Endothelial cell of umbilical vein (primary cell): ENCODE data around the gene FMNL1. TPM values are rescaled to one million over a fixed set of nuclear protein-coding genes. Genes with fewer than 3 reads are reported as not detected.

Source experiments
- BruUV-seq: library from RNA; stranded (reverse); fragments of 400-500 nt; replicated peaks from 2 replicates; lab custom pipeline; 2021; lab: Mats Ljungman, UMichigan
- CTCF ChIA-PET: fragments of 300-600, 350-600 bp; sonication (Branson Sonifier 250); formaldehyde crosslinking; loops from one replicate; lab custom pipeline; 2021; ENCODE audit warnings: antibody characterized with exemption, inconsistent platforms; lab: Charles Lee
- POLR2A ChIA-PET: fragments of 300-600, 350-600 bp; sonication (Branson Sonifier 250); formaldehyde crosslinking; loops from one replicate; lab custom pipeline; 2021; ENCODE audit warnings: antibody characterized with exemption, inconsistent platforms; lab: Charles Lee
- DNase-seq: peaks from one replicate; pipeline ENCODE4 v3.0.0-alpha.2; 2011; ENCODE audit warnings: low read depth, low spot score
- FAIRE-seq: peaks from 2 replicates; lab custom pipeline; 2011; peaks lifted over from hg19 to GRCh38; lab: Jason Lieb, UNC
- H2AFZ ChIP-seq: 2 replicates; pipeline ENCODE4 v1.6.0; 2012; ENCODE audit warnings: low read depth, low read length, control low read depth, inconsistent platforms
- H3K27ac ChIP-seq: 2 replicates; pipeline ENCODE4 v1.5.1; 2011; ENCODE audit warnings: low read depth, mild to moderate bottlenecking, control low read depth, low read length, moderate library complexity; ENCODE audit not compliant: insufficient read depth
- H3K27me3 ChIP-seq, 2 experiments: 2 replicates each; pipeline versions ENCODE4 v1.6.0 to v1.6.1; 2011; ENCODE audit warnings: low read length in 2 of 2, mixed read lengths in 1 of 2; ENCODE audit not compliant: control insufficient read depth in 2 of 2, insufficient read depth in 2 of 2
- H3K36me3 ChIP-seq, 2 experiments: 2 replicates in 1 of 2; 3 replicates in 1 of 2; pipeline ENCODE4 v1.5.1; 2011; ENCODE audit warnings: low read length in 2 of 2, mild to moderate bottlenecking in 1 of 2, moderate library complexity in 1 of 2; ENCODE audit not compliant: control insufficient read depth in 2 of 2, insufficient read depth in 2 of 2; ENCODE audit errors: extremely low read depth in 1 of 2
- H3K4me1 ChIP-seq: 3 replicates; pipeline ENCODE4 v1.5.1; 2011; ENCODE audit warnings: mild to moderate bottlenecking, low read length; ENCODE audit not compliant: control insufficient read depth, insufficient read depth; ENCODE audit errors: extremely low read depth
- H3K4me2 ChIP-seq: 2 replicates; pipeline ENCODE4 v1.6.1; 2011; ENCODE audit warnings: low read length, control low read depth, mixed read lengths; ENCODE audit not compliant: insufficient read depth
- H3K4me3 ChIP-seq, 3 experiments: fragments of 200-600 bp in 1 of 3; sonication (generic), shearing (Covaris generic) in 1 of 3; replicated peaks in 1 of 3; 2 replicates each; pipeline ENCODE4 v1.5.1; 2011 to 2016; ENCODE audit warnings: control low read depth in 3 of 3, low read length in 3 of 3, mild to moderate bottlenecking in 2 of 3, inconsistent platforms in 1 of 3, low read depth in 1 of 3, moderate library complexity in 1 of 3; ENCODE audit not compliant: insufficient read depth in 1 of 3
- H3K79me2 ChIP-seq: 2 replicates; pipeline ENCODE4 v1.6.0; 2012; ENCODE audit warnings: low read length, inconsistent platforms; ENCODE audit not compliant: control insufficient read depth, insufficient read depth
- H3K9ac ChIP-seq: replicated peaks from 2 replicates; pipeline ENCODE3; 2011; ENCODE audit warnings: low read length, control low read depth; ENCODE audit not compliant: insufficient read depth; ENCODE audit errors: extremely low read depth
- H3K9me1 ChIP-seq: replicated peaks from 3 replicates; pipeline ENCODE4 v1.6.0; 2011; ENCODE audit warnings: mild to moderate bottlenecking, low read length; ENCODE audit not compliant: control insufficient read depth, insufficient read depth; ENCODE audit errors: extremely low read depth
- H3K9me3 ChIP-seq: replicated peaks from 2 replicates; pipeline ENCODE4 v1.5.1; 2012; ENCODE audit warnings: low read length, inconsistent platforms; ENCODE audit not compliant: control insufficient read depth, insufficient read depth
- H4K20me1 ChIP-seq: replicated peaks from 2 replicates; pipeline ENCODE3; 2011; ENCODE audit warnings: mild to moderate bottlenecking, low read length; ENCODE audit not compliant: control insufficient read depth, insufficient read depth; ENCODE audit errors: extremely low read depth
- EZH2 ChIP-seq: IDR thresholded peaks from 2 replicates; pipeline ENCODE4 v1.6.1; 2012; ENCODE audit warnings: borderline replicate concordance, low read depth, mild to moderate bottlenecking, moderate library complexity, low read length, inconsistent platforms; ENCODE audit not compliant: severe bottlenecking
- GATA2 ChIP-seq: IDR thresholded peaks from 2 replicates; pipeline ENCODE4 v1.7.0; 2011; ENCODE audit warnings: low read depth, mild to moderate bottlenecking, moderate library complexity, mixed read lengths, low read length; ENCODE audit not compliant: insufficient read length, insufficient read depth
- MYC ChIP-seq: IDR thresholded peaks from one replicate; pipeline ENCODE4 v1.6.1; 2011; ENCODE audit warnings: mild to moderate bottlenecking, low read depth, low read length
- POLR2A ChIP-seq: IDR thresholded peaks from 2 replicates; pipeline ENCODE4 v1.6.1; 2012; ENCODE audit warnings: low read depth, mild to moderate bottlenecking, control low read depth, low read length
- POLR2AphosphoS5 ChIP-seq: IDR thresholded peaks from 2 replicates; pipeline ENCODE4 v1.6.1; 2012; ENCODE audit warnings: low read depth, mild to moderate bottlenecking, control low read depth, low read length, moderate library complexity; ENCODE audit not compliant: insufficient read depth
- dilution Hi-C: fragments of 300-500 bp; cut with MboI; formaldehyde crosslinking; loops from one replicate; pipeline ENCODE4 v1.15.0; 2019; ENCODE audit warnings: low sequenced_read_pairs; ENCODE audit not compliant: extremely low pct_ligation_motif_present
- intact Hi-C: fragments of 100-400 bp; cut with micrococcal nuclease; formaldehyde crosslinking; loops from one replicate; pipeline ENCODE4 v1.10.0; 2022
- polyA plus RNA-seq, 4 experiments: library from polyadenylated mRNA; depleted of rRNA in 3 of 4; stranded (reverse) in 3 of 4; unstranded in 1 of 4; fragments of >200 nt; gene quantifications; 2 replicates each; pipeline versions ENCODE4 v1.2.1 to v1.2.3, GENCODE V29; 2011 to 2012; ENCODE audit warnings: missing spikeins in 1 of 4
- total RNA-seq: library from RNA; stranded (reverse); gene quantifications from 2 replicates; pipeline ENCODE4 v1.2.3, GENCODE V29; 2021
- TF ChIP-seq, protein P1 (sequence below), 2 donors: IDR thresholded peaks; 1 replicate in 1 of 2; 2 replicates in 1 of 2; pipeline ENCODE4 v1.5.1; 2011; ENCODE audit warnings: low read length in 2 of 2, mild to moderate bottlenecking in 2 of 2, moderate library complexity in 2 of 2, control low read depth in 1 of 2, inconsistent platforms in 1 of 2, low read depth in 1 of 2; ENCODE audit not compliant: insufficient read depth in 1 of 2; ENCODE audit errors: extremely low read depth in 1 of 2

Gene FMNL1
- total and polyA plus RNA-seq, 2 donors (not counting 3 experiments of a cell fraction or from before 2014, with no cell fraction given), result 0.95 to 1.6 TPM

DNA sequence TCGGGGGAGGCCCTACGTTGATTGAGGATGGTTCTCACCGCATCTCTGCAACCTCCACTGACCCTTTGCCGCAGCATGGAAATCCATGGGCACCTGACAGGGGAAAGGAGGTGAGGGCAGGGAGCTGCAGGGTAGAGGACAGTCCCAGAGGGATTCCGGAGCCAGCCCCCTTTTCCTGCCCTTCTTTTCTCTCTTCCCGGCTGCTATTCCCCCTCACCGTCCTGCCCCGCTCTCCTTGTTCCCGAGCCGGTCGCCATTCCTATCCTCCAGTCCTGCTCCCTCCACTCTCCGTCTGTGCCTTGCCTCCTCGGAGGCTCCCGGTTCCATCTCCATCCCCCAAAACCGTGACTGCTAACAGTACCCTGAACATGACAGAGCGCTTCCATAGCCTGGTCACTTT lies 35.4 kb downstream of the FMNL1 start:
- intact Hi-C loops (no loop called here), dilution Hi-C loops (no loop called here)
- Histone ChIP-seq H3K27ac (no peak overlapping the region), H3K9ac (no peak overlapping the region), H3K4me2 (no peak overlapping the region), H3K27me3 (peaks cover 0 to 2% of the 10 kb centered on the region in 2 experiments), H3K9me3 (no peaks in the 10 kb centered on the region), H3K79me2 (no peaks in the 10 kb centered on the region), H2AFZ (no peak overlapping the region), H4K20me1 (no peaks in the 10 kb centered on the region), H3K4me1 (no peaks in the 10 kb centered on the region), H3K36me3 (no peaks in the 10 kb centered on the region), H3K9me1 (no peaks in the 10 kb centered on the region), H3K4me3 (no peak overlapping the region)
- BruUV-seq, result no TSS peak
- FAIRE-seq (no peak), DNase-seq (no peak)
- CTCF ChIA-PET, result interaction anchor here (0.6 to 1.6 kb wide), 3 partner anchors 9 to 38 kb away, joined by 3 to 4 read pairs (median 4); no protein-coding TSS in a partner anchor
- TF ChIP-seq EZH2, result no peak
- POLR2A ChIA-PET, result no interaction called here

DNA sequence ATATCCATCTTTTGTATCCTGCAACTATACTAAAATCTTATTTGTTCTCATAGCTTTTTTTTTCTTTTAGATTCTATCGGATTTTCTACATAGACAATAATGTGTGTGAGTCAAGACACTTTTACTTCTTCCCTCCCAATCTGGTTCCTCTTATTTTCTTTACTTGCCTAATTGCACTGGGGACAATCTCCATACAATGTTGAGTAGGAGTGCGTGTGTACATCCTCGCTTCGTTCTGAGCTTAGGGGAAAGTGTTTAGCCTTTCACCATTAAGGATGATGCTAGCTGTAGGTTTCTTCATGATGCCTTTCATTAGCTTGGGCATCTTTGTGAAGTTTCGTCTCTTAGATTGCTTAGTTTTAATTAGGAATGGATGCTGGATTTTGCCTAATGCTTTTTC lies 37.3 kb downstream of the FMNL1 start:
- no peak for DNase-seq
- no peak overlapping the region for H3K4me2 ChIP-seq
- POLR2A ChIA-PET, result interaction anchor here (0.6 kb wide), 1 partner anchor 45 kb away, joined by 3 read pairs; no protein-coding TSS in a partner anchor
- H3K9me1 ChIP-seq, result no peaks in the 10 kb centered on the region
- H3K79me2 ChIP-seq, result no peaks in the 10 kb centered on the region
- no peaks in the 10 kb centered on the region for H3K9me3 ChIP-seq
- H3K4me3 ChIP-seq, result no peak overlapping the region
- no peaks in the 10 kb centered on the region for H4K20me1 ChIP-seq
- FAIRE-seq, result no peak
- no TSS peak for BruUV-seq
- no peak overlapping the region for H3K27ac ChIP-seq
- TF ChIP-seq POLR2A (no peak), MYC (no peak), GATA2 (no peak), EZH2 (no peak), POLR2AphosphoS5 (no peak)
- TF ChIP-seq, protein P1, sequence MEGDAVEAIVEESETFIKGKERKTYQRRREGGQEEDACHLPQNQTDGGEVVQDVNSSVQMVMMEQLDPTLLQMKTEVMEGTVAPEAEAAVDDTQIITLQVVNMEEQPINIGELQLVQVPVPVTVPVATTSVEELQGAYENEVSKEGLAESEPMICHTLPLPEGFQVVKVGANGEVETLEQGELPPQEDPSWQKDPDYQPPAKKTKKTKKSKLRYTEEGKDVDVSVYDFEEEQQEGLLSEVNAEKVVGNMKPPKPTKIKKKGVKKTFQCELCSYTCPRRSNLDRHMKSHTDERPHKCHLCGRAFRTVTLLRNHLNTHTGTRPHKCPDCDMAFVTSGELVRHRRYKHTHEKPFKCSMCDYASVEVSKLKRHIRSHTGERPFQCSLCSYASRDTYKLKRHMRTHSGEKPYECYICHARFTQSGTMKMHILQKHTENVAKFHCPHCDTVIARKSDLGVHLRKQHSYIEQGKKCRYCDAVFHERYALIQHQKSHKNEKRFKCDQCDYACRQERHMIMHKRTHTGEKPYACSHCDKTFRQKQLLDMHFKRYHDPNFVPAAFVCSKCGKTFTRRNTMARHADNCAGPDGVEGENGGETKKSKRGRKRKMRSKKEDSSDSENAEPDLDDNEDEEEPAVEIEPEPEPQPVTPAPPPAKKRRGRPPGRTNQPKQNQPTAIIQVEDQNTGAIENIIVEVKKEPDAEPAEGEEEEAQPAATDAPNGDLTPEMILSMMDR (IDR thresholded peaks at IDR 0.05; ENCODE audit: extremely low read depth in 1 of 2, insufficient read depth in 1 of 2, low read depth in 1 of 2, low read length in 2 of 2), result no peak
- H3K9ac ChIP-seq, result no peak overlapping the region
- H2AFZ ChIP-seq, result no peak overlapping the region
- no peaks in the 10 kb centered on the region for H3K4me1 ChIP-seq
- dilution Hi-C loops, result no loop called here
- intact Hi-C loops, result no loop called here
- peaks cover 0 to 2% of the 10 kb centered on the region in 2 experiments for H3K27me3 ChIP-seq
- CTCF ChIA-PET, result interaction anchor here (1.4 to 1.7 kb wide), 5 partner anchors 10 to 124 kb away, joined by 3 to 7 read pairs (median 5); partner anchors contain the start of gene ACBD4
- H3K36me3 ChIP-seq, result peaks cover 0 to 3% of the 10 kb centered on the region in 2 experiments
